Uterus (tissue), 4 donors: ENCODE data around the gene VPS26B. TPM values are rescaled to one million over a fixed set of nuclear protein-coding genes. Genes with fewer than 3 reads are reported as not detected.

Experiments
- DNase-seq, 2 donors: peaks; one replicate each; pipeline ENCODE4 v3.0.0-alpha.2; 2019 to 2020
- H3K27ac ChIP-seq, 2 donors: fragments of 200-600 bp; sonication (generic); 1 replicate in 1 of 2; 2 replicates in 1 of 2; pipeline ENCODE4 v1.5.1; 2016 to 2018
- H3K27me3 ChIP-seq, 2 donors: fragments of 200-600 bp; sonication (generic); one replicate each; pipeline ENCODE4 v1.5.1; 2018 to 2019; ENCODE audit warnings: control low read depth in 1 of 2
- H3K36me3 ChIP-seq, 2 donors: fragments of 200-600 bp; sonication (generic); one replicate each; pipeline ENCODE4 v1.5.1; 2019; ENCODE audit warnings: control low read depth in 1 of 2
- H3K4me1 ChIP-seq, 2 donors: fragments of 200-600 bp; sonication (generic); one replicate each; pipeline ENCODE4 v1.5.1; 2018 to 2019; ENCODE audit warnings: control low read depth in 1 of 2
- H3K4me3 ChIP-seq, 2 donors: fragments of 200-600 bp; sonication (generic); 1 replicate in 1 of 2; 2 replicates in 1 of 2; pipeline ENCODE4 v1.5.1; 2018 to 2019; ENCODE audit warnings: mild to moderate bottlenecking in 1 of 2
- H3K9me3 ChIP-seq, 2 donors: fragments of 200-600 bp; sonication (generic); one replicate each; pipeline ENCODE4 v1.5.1; 2019; ENCODE audit warnings: control low read depth in 1 of 2
- POLR2A ChIP-seq, 2 donors: fragments of 450-650 bp; IDR thresholded peaks; one replicate each; pipeline ENCODE4 v1.6.1; 2016; ENCODE audit warnings: antibody characterized with exemption in 2 of 2, mild to moderate bottlenecking in 1 of 2, moderate library complexity in 1 of 2
- intact Hi-C: fragments of 100-400 bp; cut with DNase I; formaldehyde crosslinking; loops from one replicate; pipeline ENCODE4 v1.15.1; 2023; ENCODE audit warnings: low total_unique reads
- total RNA-seq, 4 donors: library from RNA; depleted of rRNA in 3 of 4; stranded (reverse); fragments of >200 nt in 3 of 4; gene quantifications; one replicate each; pipeline versions ENCODE4 v1.1.0 to v1.2.4, GENCODE V29; 2014 to 2023
- TF ChIP-seq, protein P1 (sequence below), 4 experiments: fragments of 200-600 bp in 2 of 4; fragments of 450-650 bp in 2 of 4; sonication (generic) in 2 of 4; IDR thresholded peaks; one replicate each; pipeline ENCODE4 v1.5.1; 2016 to 2019; ENCODE audit warnings: antibody characterized with exemption in 4 of 4, mild to moderate bottlenecking in 2 of 4, moderate library complexity in 1 of 4
- donor health status: DM: yes; HTN: yes; CAD: no.

VPS26B gene
- total RNA-seq, 4 donors from 2014 or later = 10.6 to 46.5 (median 39.8) TPM

GRCh38 chr11:134244593-134244992 is 20.1 kb downstream of the VPS26B start:
- Histone ChIP-seq H3K27ac (no peak overlapping the region), H3K4me3 (no peak overlapping the region), H3K27me3 (no peaks in the 10 kb centered on the region), H3K4me1 (no peaks in the 10 kb centered on the region), H3K36me3 (no peaks in the 10 kb centered on the region), H3K9me3 (no peaks in the 10 kb centered on the region)
- intact Hi-C loops = no loop called here
- TF ChIP-seq, protein P1, sequence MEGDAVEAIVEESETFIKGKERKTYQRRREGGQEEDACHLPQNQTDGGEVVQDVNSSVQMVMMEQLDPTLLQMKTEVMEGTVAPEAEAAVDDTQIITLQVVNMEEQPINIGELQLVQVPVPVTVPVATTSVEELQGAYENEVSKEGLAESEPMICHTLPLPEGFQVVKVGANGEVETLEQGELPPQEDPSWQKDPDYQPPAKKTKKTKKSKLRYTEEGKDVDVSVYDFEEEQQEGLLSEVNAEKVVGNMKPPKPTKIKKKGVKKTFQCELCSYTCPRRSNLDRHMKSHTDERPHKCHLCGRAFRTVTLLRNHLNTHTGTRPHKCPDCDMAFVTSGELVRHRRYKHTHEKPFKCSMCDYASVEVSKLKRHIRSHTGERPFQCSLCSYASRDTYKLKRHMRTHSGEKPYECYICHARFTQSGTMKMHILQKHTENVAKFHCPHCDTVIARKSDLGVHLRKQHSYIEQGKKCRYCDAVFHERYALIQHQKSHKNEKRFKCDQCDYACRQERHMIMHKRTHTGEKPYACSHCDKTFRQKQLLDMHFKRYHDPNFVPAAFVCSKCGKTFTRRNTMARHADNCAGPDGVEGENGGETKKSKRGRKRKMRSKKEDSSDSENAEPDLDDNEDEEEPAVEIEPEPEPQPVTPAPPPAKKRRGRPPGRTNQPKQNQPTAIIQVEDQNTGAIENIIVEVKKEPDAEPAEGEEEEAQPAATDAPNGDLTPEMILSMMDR (IDR thresholded peaks at IDR 0.05) = peak in 3 of 4 experiments; percentile 10 to 30 (median 22)
- TF ChIP-seq POLR2A (IDR thresholded peaks at IDR 0.05) = no peak
- DNase-seq = no peak

DNA sequence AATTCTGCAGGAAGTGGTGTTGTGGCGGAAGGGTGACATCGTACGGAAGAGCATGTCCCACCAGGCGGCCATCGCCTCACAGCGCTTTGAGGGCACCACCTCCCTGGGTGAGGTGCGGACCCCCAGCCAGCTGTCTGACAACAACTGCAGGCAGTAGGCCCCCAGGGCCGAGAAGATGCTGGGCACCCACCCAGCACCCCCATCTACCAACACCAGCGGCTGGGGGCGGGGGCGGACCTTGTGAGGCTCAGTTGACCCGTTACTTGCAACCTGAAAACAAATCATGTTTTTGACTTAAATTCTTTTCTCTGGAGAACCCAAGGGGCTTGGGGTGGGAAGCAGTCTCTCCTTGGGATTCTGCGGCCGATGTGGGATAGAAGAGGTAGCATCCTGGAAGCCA is 21.0 kb downstream of the VPS26B start:
- H3K4me3 ChIP-seq = no peak overlapping the region
- no peaks in the 10 kb centered on the region for H3K4me1 ChIP-seq
- intact Hi-C loops = no loop called here
- H3K27ac ChIP-seq = no peak overlapping the region
- H3K36me3 ChIP-seq = no peaks in the 10 kb centered on the region
- no peak for TF ChIP-seq POLR2A (IDR thresholded peaks at IDR 0.05)
- TF ChIP-seq, protein P1 (IDR thresholded peaks at IDR 0.05) = no peak
- H3K27me3 ChIP-seq = no peaks in the 10 kb centered on the region
- H3K9me3 ChIP-seq = no peaks in the 10 kb centered on the region
- DNase-seq = no peak

DNA sequence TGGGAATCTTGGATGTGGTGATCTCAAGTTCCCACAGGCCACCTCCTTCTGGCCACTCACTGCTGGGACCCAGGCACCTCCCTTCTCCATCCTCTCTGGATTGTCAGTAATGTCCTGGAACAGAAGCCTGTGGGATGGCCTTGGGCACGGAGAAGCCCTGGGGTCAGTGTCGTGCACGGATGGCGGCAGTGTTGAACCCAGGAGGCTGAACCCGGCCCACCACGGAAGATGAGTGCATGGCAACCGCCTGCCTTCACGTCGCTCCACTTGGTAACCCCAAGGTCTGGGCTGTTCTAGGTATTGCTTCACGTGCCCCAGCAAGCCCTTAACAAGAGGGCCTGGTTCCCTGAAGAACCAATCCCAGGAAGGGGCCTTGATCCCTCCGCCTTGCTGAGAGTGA is 21.6 kb downstream of the VPS26B start:
- intact Hi-C loops = no loop called here

DNA sequence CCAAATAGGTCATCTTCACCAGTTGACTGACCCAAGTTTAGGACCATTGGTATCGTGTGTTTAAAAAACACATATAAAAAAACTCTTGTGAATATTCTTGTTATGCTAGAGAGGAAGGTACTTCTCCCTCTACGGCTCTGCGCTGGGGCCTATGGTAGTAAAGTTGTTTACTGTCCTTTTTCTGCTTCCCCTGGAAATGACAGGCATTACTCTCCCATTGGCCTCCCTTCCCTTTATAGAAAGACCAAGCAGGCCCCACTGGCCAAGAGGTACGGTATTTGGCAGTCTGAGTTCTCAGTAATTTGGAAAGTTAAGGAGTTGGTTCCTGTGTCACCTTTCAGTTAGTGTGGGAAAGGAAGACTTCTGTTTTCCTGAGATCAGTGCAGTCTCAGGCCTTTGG is 22.2 kb downstream of the VPS26B start:
- no peak for TF ChIP-seq POLR2A (IDR thresholded peaks at IDR 0.05)
- TF ChIP-seq, protein P1 (IDR thresholded peaks at IDR 0.05) = no peak
- H3K27me3 ChIP-seq = no peaks in the 10 kb centered on the region
- no peaks in the 10 kb centered on the region for H3K36me3 ChIP-seq
- H3K9me3 ChIP-seq = no peaks in the 10 kb centered on the region
- intact Hi-C loops = no loop called here
- H3K27ac ChIP-seq = no peak overlapping the region
- no peak overlapping the region for H3K4me3 ChIP-seq
- H3K4me1 ChIP-seq = peaks cover 0 to 2% of the 10 kb centered on the region in 2 donors
- no peak for DNase-seq

More for the DNA sequence above, 21.6 kb downstream of the VPS26B start:
- no peak for DNase-seq
- Histone ChIP-seq H3K4me3 (no peak overlapping the region), H3K27ac (no peak overlapping the region), H3K4me1 (no peaks in the 10 kb centered on the region), H3K27me3 (no peaks in the 10 kb centered on the region), H3K9me3 (no peaks in the 10 kb centered on the region), H3K36me3 (no peaks in the 10 kb centered on the region)
- TF ChIP-seq, protein P1 (IDR thresholded peaks at IDR 0.05) = no peak
- TF ChIP-seq POLR2A (IDR thresholded peaks at IDR 0.05) = no peak

DNA sequence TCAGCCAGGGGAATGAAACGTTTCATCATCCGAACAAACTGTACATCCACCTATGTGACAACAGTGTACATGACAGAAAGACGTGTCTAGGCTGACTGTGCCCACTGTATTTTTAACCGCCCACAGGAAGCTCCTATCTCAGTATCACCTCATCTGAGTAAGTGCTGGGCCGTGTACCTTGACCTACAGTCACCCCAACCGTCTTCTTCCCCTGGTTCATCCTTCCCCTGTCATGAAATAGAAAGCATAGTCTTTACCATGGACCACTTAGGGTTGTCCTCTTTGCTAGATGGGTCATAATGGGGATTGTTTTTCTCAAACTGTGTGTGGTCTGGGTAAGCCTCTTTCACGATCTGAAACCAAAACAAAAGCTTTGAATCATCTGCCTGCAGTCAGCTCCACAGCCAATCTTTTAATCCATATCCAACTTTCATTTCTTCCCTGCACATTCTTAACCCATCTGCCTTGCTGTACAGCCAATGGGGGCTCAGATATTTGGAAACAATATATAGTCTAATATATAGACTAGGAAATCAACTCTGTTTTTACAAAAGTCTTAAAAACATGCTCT is 24.5 kb downstream of the VPS26B start:
- intact Hi-C loops = no loop called here
- Histone ChIP-seq H3K27me3 (no peaks in the 10 kb centered on the region), H3K4me1 (peaks cover 0 to 7% of the 10 kb centered on the region in 2 donors), H3K27ac (no peak overlapping the region), H3K9me3 (no peaks in the 10 kb centered on the region), H3K36me3 (no peaks in the 10 kb centered on the region), H3K4me3 (no peak overlapping the region)
- TF ChIP-seq POLR2A (IDR thresholded peaks at IDR 0.05) = no peak
- TF ChIP-seq, protein P1 (IDR thresholded peaks at IDR 0.05) = no peak
- no peak for DNase-seq
